ENCODE measurements around the gene BCL11B. TPM values are rescaled to one million over a fixed set of nuclear protein-coding genes. Genes with fewer than 3 reads are reported as not detected.

BCL11B gene
- total RNA-seq, 4 donors from 2014 or later = 39.1 to 74.3 (median 51.7) TPM

- TF ChIP-seq CTCF (IDR thresholded peaks at IDR 0.05) (no peak), POLR2A (IDR thresholded peaks at IDR 0.05) (no peak)
- intact Hi-C loops (cut with DNase I; ENCODE audit: low total_unique reads) = no loop called here
- no peak for DNase-seq (ENCODE audit: low spot score in 2 of 2)
- WGBS, 2 donors = 82 to 85% methylated on average over 12 of the region's 12 CpGs
- H3K4me3 ChIP-seq (ENCODE audit: low read depth, poor library complexity, severe bottlenecking) = no peak overlapping the region
These were observed 17.6 kb upstream of the BCL11B start for GRCh38 chr14:99289394-99290189.

GRCh38 chr14:99288948-99289347, 17.0 kb upstream of the BCL11B start:
- WGBS, 2 donors = 82 to 85% methylated on average over 5 of the region's 5 CpGs
- H3K4me3 ChIP-seq (ENCODE audit: low read depth, poor library complexity, severe bottlenecking) = no peak overlapping the region
- TF ChIP-seq CTCF (IDR thresholded peaks at IDR 0.05) = no peak
- no peak for TF ChIP-seq POLR2A (IDR thresholded peaks at IDR 0.05)
- no peak for DNase-seq (ENCODE audit: low spot score in 2 of 2)
- intact Hi-C loops (cut with DNase I; ENCODE audit: low total_unique reads) = no loop called here

- no peak overlapping the region for H3K4me3 ChIP-seq (ENCODE audit: low read depth, poor library complexity, severe bottlenecking)
- TF ChIP-seq POLR2A (IDR thresholded peaks at IDR 0.05) (no peak), CTCF (IDR thresholded peaks at IDR 0.05) (no peak)
- no peak for DNase-seq (ENCODE audit: low spot score in 2 of 2)
- intact Hi-C loops (cut with DNase I; ENCODE audit: low total_unique reads) = no loop called here
- whole genome bisulfite sequencing, 2 donors = 72 to 78% methylated on average over 13 of the region's 13 CpGs
These were observed 15.4 kb upstream of the BCL11B start for GRCh38 chr14:99287269-99287942.

GRCh38 chr14:99286761-99287160, 14.8 kb upstream of the BCL11B start:
- TF ChIP-seq CTCF (IDR thresholded peaks at IDR 0.05) (no peak), POLR2A (IDR thresholded peaks at IDR 0.05) (no peak)
- no peak overlapping the region for H3K4me3 ChIP-seq (ENCODE audit: low read depth, poor library complexity, severe bottlenecking)
- 77 to 81% methylated on average over 2 of the region's 2 CpGs for WGBS, 2 donors

GRCh38 chr14:99284254-99285004, 12.4 kb upstream of the BCL11B start:
- 65 to 68% methylated on average over 18 of the region's 18 CpGs for WGBS, 2 donors
- no peak for DNase-seq (ENCODE audit: low spot score in 2 of 2)
- H3K4me3 ChIP-seq (ENCODE audit: low read depth, poor library complexity, severe bottlenecking) = no peak overlapping the region
- TF ChIP-seq POLR2A (IDR thresholded peaks at IDR 0.05) (no peak), CTCF (IDR thresholded peaks at IDR 0.05) (no peak)
- intact Hi-C loops (cut with DNase I; ENCODE audit: low total_unique reads) = no loop called here

More at GRCh38 chr14:99286761-99287160, 14.8 kb upstream of the BCL11B start:
- no peak for DNase-seq (ENCODE audit: low spot score in 2 of 2)
- intact Hi-C loops (cut with DNase I; ENCODE audit: low total_unique reads) = no loop called here
